ENCODE data around the gene DRD3.

Gene DRD3

GRCh38 chr3:114221881-114222264 is 43.0 kb upstream of the DRD3 start:
- no peak overlapping the region for H3K23ac ChIP-seq (ENCODE audit: low read length)
- H3K4me2 ChIP-seq (ENCODE audit: low read length): no peak overlapping the region
- H2BK120ac ChIP-seq (ENCODE audit: insufficient read depth, low read length, poor library complexity): no peak overlapping the region
- no peak overlapping the region for H4K91ac ChIP-seq (ENCODE audit: low read depth, low read length)
- WGBS (ENCODE audit: extremely low coverage, insufficient coverage, insufficient read length): no CpG with 5 or more reads among the region's 1 CpG
- no peak overlapping the region for H3K9ac ChIP-seq (ENCODE audit: low read length)
- H3K79me1 ChIP-seq (ENCODE audit: low read length): no peaks in the 10 kb centered on the region
- no peak overlapping the region for H3K14ac ChIP-seq (ENCODE audit: low read length)
- H3K27ac ChIP-seq (ENCODE audit: low read depth, low read length): no peak overlapping the region
- H3K36me3 ChIP-seq (ENCODE audit: control insufficient read depth in 1 of 2, insufficient read depth in 2 of 2, low read length in 2 of 2): no peaks in the 10 kb centered on the region
- H2BK5ac ChIP-seq (ENCODE audit: low read depth, low read length, poor library complexity): no peak overlapping the region
- H2AK5ac ChIP-seq (ENCODE audit: low read length): no peak overlapping the region
- H3K79me2 ChIP-seq (ENCODE audit: control insufficient read depth, insufficient read depth, low read length, poor library complexity): no peaks in the 10 kb centered on the region
- DNase-seq: no peak
- no peak overlapping the region for H2AFZ ChIP-seq (ENCODE audit: insufficient read depth, low read length, poor library complexity)
- H3K4ac ChIP-seq (ENCODE audit: low read depth, low read length): no peak overlapping the region
- peaks cover 2% of the 10 kb centered on the region for H3K9me3 ChIP-seq (ENCODE audit: insufficient read depth, low read depth, low read length)
- no peak overlapping the region for H4K8ac ChIP-seq (ENCODE audit: low read depth, low read length)
- no peak overlapping the region for H2BK12ac ChIP-seq (ENCODE audit: low read length)
- no peak overlapping the region for H4K12ac ChIP-seq (ENCODE audit: low read depth, low read length)
- H3K18ac ChIP-seq (ENCODE audit: low read length): no peak overlapping the region
- no peaks in the 10 kb centered on the region for H3K4me1 ChIP-seq (ENCODE audit: control insufficient read depth in 1 of 2, insufficient read depth in 2 of 2, low read length in 2 of 2)
- no peaks in the 10 kb centered on the region for H3K27me3 ChIP-seq (ENCODE audit: insufficient read depth, low read length)
- no peak overlapping the region for H3K4me3 ChIP-seq (ENCODE audit: low read depth, low read length)

- no peak overlapping the region for H3K4ac ChIP-seq (ENCODE audit: low read depth, low read length)
- H3K27ac ChIP-seq (ENCODE audit: low read depth, low read length): no peak overlapping the region
- no peak overlapping the region for H2AFZ ChIP-seq (ENCODE audit: insufficient read depth, low read length, poor library complexity)
These were observed 42.5 kb upstream of the DRD3 start for GRCh38 chr3:114221165-114221880.

GRCh38 chr3:114219741-114220140 is 40.9 kb upstream of the DRD3 start:
- Histone ChIP-seq H3K23ac (ENCODE audit: low read length) (peak overlapping the region; percentile 22), H3K79me2 (ENCODE audit: control insufficient read depth, insufficient read depth, low read length, poor library complexity) (no peaks in the 10 kb centered on the region), H3K9me3 (ENCODE audit: insufficient read depth, low read depth, low read length) (no peaks in the 10 kb centered on the region), H2AK5ac (ENCODE audit: low read length) (no peak overlapping the region), H3K36me3 (ENCODE audit: control insufficient read depth in 1 of 2, insufficient read depth in 2 of 2, low read length in 2 of 2) (no peaks in the 10 kb centered on the region), H4K8ac (ENCODE audit: low read depth, low read length) (no peak overlapping the region), H3K4ac (ENCODE audit: low read depth, low read length) (no peak overlapping the region), H3K9ac (ENCODE audit: low read length) (no peak overlapping the region), H2AFZ (ENCODE audit: insufficient read depth, low read length, poor library complexity) (no peak overlapping the region), H2BK12ac (ENCODE audit: low read length) (no peak overlapping the region), H4K12ac (ENCODE audit: low read depth, low read length) (no peak overlapping the region), H2BK120ac (ENCODE audit: insufficient read depth, low read length, poor library complexity) (no peak overlapping the region), H4K91ac (ENCODE audit: low read depth, low read length) (no peak overlapping the region), H3K79me1 (ENCODE audit: low read length) (no peaks in the 10 kb centered on the region), H3K14ac (ENCODE audit: low read length) (no peak overlapping the region), H3K18ac (ENCODE audit: low read length) (no peak overlapping the region), H3K4me3 (ENCODE audit: low read depth, low read length) (no peak overlapping the region), H2BK5ac (ENCODE audit: low read depth, low read length, poor library complexity) (no peak overlapping the region), H3K27ac (ENCODE audit: low read depth, low read length) (no peak overlapping the region), H3K4me1 (ENCODE audit: control insufficient read depth in 1 of 2, insufficient read depth in 2 of 2, low read length in 2 of 2) (no peaks in the 10 kb centered on the region), H3K27me3 (ENCODE audit: insufficient read depth, low read length) (no peaks in the 10 kb centered on the region), H3K4me2 (ENCODE audit: low read length) (no peak overlapping the region)
- WGBS (ENCODE audit: extremely low coverage, insufficient coverage, insufficient read length): no CpG with 5 or more reads among the region's 2 CpGs
- no peak for DNase-seq

More at GRCh38 chr3:114221165-114221880, 42.5 kb upstream of the DRD3 start:
- Histone ChIP-seq H2BK5ac (ENCODE audit: low read depth, low read length, poor library complexity) (no peak overlapping the region), H3K9ac (ENCODE audit: low read length) (no peak overlapping the region), H3K18ac (ENCODE audit: low read length) (no peak overlapping the region), H3K27me3 (ENCODE audit: insufficient read depth, low read length) (no peaks in the 10 kb centered on the region), H3K4me1 (ENCODE audit: control insufficient read depth in 1 of 2, insufficient read depth in 2 of 2, low read length in 2 of 2) (no peaks in the 10 kb centered on the region), H3K4me3 (ENCODE audit: low read depth, low read length) (no peak overlapping the region), H2BK120ac (ENCODE audit: insufficient read depth, low read length, poor library complexity) (no peak overlapping the region), H4K12ac (ENCODE audit: low read depth, low read length) (no peak overlapping the region), H3K79me2 (ENCODE audit: control insufficient read depth, insufficient read depth, low read length, poor library complexity) (no peaks in the 10 kb centered on the region), H2BK12ac (ENCODE audit: low read length) (no peak overlapping the region), H3K23ac (ENCODE audit: low read length) (no peak overlapping the region), H3K79me1 (ENCODE audit: low read length) (no peaks in the 10 kb centered on the region), H4K8ac (ENCODE audit: low read depth, low read length) (no peak overlapping the region), H3K4me2 (ENCODE audit: low read length) (no peak overlapping the region), H2AK5ac (ENCODE audit: low read length) (no peak overlapping the region), H4K91ac (ENCODE audit: low read depth, low read length) (no peak overlapping the region), H3K14ac (ENCODE audit: low read length) (no peak overlapping the region), H3K36me3 (ENCODE audit: control insufficient read depth in 1 of 2, insufficient read depth in 2 of 2, low read length in 2 of 2) (no peaks in the 10 kb centered on the region), H3K9me3 (ENCODE audit: insufficient read depth, low read depth, low read length) (peaks cover 2% of the 10 kb centered on the region)
- DNase-seq: no peak
- no CpG with 5 or more reads among the region's 9 CpGs for WGBS (ENCODE audit: extremely low coverage, insufficient coverage, insufficient read length)

- Histone ChIP-seq H2BK120ac (ENCODE audit: insufficient read depth, low read length, poor library complexity) (no peak overlapping the region), H3K4me3 (ENCODE audit: low read depth, low read length) (no peak overlapping the region), H3K9ac (ENCODE audit: low read length) (no peak overlapping the region), H4K12ac (ENCODE audit: low read depth, low read length) (no peak overlapping the region), H3K36me3 (ENCODE audit: control insufficient read depth in 1 of 2, insufficient read depth in 2 of 2, low read length in 2 of 2) (no peaks in the 10 kb centered on the region), H3K27me3 (ENCODE audit: insufficient read depth, low read length) (no peaks in the 10 kb centered on the region), H3K9me3 (ENCODE audit: insufficient read depth, low read depth, low read length) (no peaks in the 10 kb centered on the region), H3K4me2 (ENCODE audit: low read length) (no peak overlapping the region), H4K91ac (ENCODE audit: low read depth, low read length) (no peak overlapping the region), H2BK5ac (ENCODE audit: low read depth, low read length, poor library complexity) (no peak overlapping the region), H2AK5ac (ENCODE audit: low read length) (no peak overlapping the region), H4K8ac (ENCODE audit: low read depth, low read length) (no peak overlapping the region), H2BK12ac (ENCODE audit: low read length) (no peak overlapping the region), H3K79me1 (ENCODE audit: low read length) (no peaks in the 10 kb centered on the region), H3K18ac (ENCODE audit: low read length) (no peak overlapping the region), H2AFZ (ENCODE audit: insufficient read depth, low read length, poor library complexity) (no peak overlapping the region), H3K23ac (ENCODE audit: low read length) (no peak overlapping the region), H3K4me1 (ENCODE audit: control insufficient read depth in 1 of 2, insufficient read depth in 2 of 2, low read length in 2 of 2) (no peaks in the 10 kb centered on the region), H3K27ac (ENCODE audit: low read depth, low read length) (no peak overlapping the region), H3K79me2 (ENCODE audit: control insufficient read depth, insufficient read depth, low read length, poor library complexity) (no peaks in the 10 kb centered on the region), H3K4ac (ENCODE audit: low read depth, low read length) (no peak overlapping the region), H3K14ac (ENCODE audit: low read length) (no peak overlapping the region)
- WGBS (ENCODE audit: extremely low coverage, insufficient coverage, insufficient read length): no CpG with 5 or more reads among the region's 12 CpGs
- no peak for DNase-seq
These were observed 39.8 kb upstream of the DRD3 start for GRCh38 chr3:114218578-114219185.
